Activated CD8-positive, alpha-beta T cell treated with anti-CD3 and anti-CD28 coated beads for 36 hours (primary cell): ENCODE data around the gene NIPAL1. TPM values are rescaled to one million over a fixed set of nuclear protein-coding genes. Genes with fewer than 3 reads are reported as not detected.
"Not testable (repeated sequence)": the region's sequence is repeated elsewhere in the genome, so short reads cannot be mapped to it uniquely, and the experiment has no call there.

Source experiments
- ATAC-seq: fragments of 200-7000 bp; cut with Tn5 transposase; one replicate; pipeline ENCODE4 v1.10.0; 2021; ENCODE audit warnings: mild to moderate bottlenecking, moderate library complexity
- CTCF ChIA-PET: fragments of 350-600 bp; sonication (Branson Sonifier 250); formaldehyde crosslinking; loops from one replicate; lab custom pipeline; 2021; ENCODE audit warnings: antibody characterized with exemption; lab: Charles Lee
- POLR2A ChIA-PET: fragments of 350-600 bp; sonication (Branson Sonifier 250); formaldehyde crosslinking; loops from one replicate; lab custom pipeline; 2021; ENCODE audit warnings: antibody characterized with exemption; lab: Charles Lee
- DNase-seq: peaks from one replicate; pipeline ENCODE4 v3.0.0-alpha.2; 2020
- H3K27ac Mint-ChIP-seq: one replicate; pipeline ENCODE4 v1.8.0; 2021; ENCODE audit warnings: mild to moderate bottlenecking, mixed read lengths
- H3K27me3 Mint-ChIP-seq: one replicate; pipeline ENCODE4 v1.8.0; 2021; ENCODE audit warnings: mixed read lengths
- H3K36me3 Mint-ChIP-seq: one replicate; pipeline ENCODE4 v1.8.0; 2021; ENCODE audit warnings: low read depth, mixed read lengths
- H3K4me1 Mint-ChIP-seq: one replicate; pipeline ENCODE4 v1.8.0; 2021; ENCODE audit warnings: low read depth, mixed read lengths
- H3K4me3 Mint-ChIP-seq: one replicate; pipeline ENCODE4 v1.8.0; 2021; ENCODE audit warnings: mild to moderate bottlenecking, moderate library complexity, mixed read lengths
- H3K9me3 Mint-ChIP-seq: one replicate; pipeline ENCODE4 v1.8.0; 2021; ENCODE audit warnings: mixed read lengths
- intact Hi-C: fragments of 100-400 bp; cut with micrococcal nuclease; formaldehyde crosslinking; loops from one replicate; pipeline ENCODE4 v1.10.0; 2022
- total RNA-seq, 2 experiments: library from RNA; stranded (reverse); gene quantifications; one replicate each; pipeline ENCODE4 v1.2.3, GENCODE V29; 2021
- TF ChIP-seq, protein P1 (sequence below): fragments of 200-600 bp; IDR thresholded peaks from one replicate; pipeline ENCODE4 v1.8.0; 2022; ENCODE audit warnings: antibody characterized with exemption, mild to moderate bottlenecking

Gene NIPAL1
- total RNA-seq, 2 experiments from 2014 or later: 1.1 to 1.9 TPM

DNA sequence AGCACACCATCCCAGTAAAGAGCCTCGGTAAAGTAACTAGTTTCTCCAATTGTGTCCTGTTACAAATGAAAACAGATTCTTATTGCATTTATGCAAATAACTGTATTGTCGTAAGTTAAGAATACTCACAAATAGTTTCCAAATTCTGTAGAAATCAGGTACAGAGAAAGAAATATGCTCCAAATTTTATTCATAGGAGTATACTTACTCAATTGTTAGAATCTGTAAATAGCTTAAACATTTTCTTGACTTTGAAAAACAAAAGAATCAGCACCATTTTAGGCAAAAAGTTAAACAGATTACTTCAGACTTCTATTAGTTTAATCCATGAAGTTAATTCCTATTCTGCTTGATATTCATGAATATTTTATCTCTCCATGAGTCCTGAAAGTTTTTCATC lies 10.8 kb upstream of the NIPAL1 start:
- Mint-ChIP-seq H3K36me3 (peaks cover 8% of the 10 kb centered on the region), H3K4me3 (no peak overlapping the region), H3K27ac (no peak overlapping the region), H3K27me3 (no peaks in the 10 kb centered on the region), H3K4me1 (no peaks in the 10 kb centered on the region), H3K9me3 (peaks cover 14% of the 10 kb centered on the region)
- intact Hi-C loops: no loop called here
- TF ChIP-seq, protein P1, sequence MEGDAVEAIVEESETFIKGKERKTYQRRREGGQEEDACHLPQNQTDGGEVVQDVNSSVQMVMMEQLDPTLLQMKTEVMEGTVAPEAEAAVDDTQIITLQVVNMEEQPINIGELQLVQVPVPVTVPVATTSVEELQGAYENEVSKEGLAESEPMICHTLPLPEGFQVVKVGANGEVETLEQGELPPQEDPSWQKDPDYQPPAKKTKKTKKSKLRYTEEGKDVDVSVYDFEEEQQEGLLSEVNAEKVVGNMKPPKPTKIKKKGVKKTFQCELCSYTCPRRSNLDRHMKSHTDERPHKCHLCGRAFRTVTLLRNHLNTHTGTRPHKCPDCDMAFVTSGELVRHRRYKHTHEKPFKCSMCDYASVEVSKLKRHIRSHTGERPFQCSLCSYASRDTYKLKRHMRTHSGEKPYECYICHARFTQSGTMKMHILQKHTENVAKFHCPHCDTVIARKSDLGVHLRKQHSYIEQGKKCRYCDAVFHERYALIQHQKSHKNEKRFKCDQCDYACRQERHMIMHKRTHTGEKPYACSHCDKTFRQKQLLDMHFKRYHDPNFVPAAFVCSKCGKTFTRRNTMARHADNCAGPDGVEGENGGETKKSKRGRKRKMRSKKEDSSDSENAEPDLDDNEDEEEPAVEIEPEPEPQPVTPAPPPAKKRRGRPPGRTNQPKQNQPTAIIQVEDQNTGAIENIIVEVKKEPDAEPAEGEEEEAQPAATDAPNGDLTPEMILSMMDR: no peak
- CTCF ChIA-PET: interaction anchor here (1.0 kb wide), 1 partner anchor 103 kb away, joined by 3 read pairs; no protein-coding TSS in a partner anchor
- POLR2A ChIA-PET: no interaction called here
- ATAC-seq: no peak
- DNase-seq: no peak

DNA sequence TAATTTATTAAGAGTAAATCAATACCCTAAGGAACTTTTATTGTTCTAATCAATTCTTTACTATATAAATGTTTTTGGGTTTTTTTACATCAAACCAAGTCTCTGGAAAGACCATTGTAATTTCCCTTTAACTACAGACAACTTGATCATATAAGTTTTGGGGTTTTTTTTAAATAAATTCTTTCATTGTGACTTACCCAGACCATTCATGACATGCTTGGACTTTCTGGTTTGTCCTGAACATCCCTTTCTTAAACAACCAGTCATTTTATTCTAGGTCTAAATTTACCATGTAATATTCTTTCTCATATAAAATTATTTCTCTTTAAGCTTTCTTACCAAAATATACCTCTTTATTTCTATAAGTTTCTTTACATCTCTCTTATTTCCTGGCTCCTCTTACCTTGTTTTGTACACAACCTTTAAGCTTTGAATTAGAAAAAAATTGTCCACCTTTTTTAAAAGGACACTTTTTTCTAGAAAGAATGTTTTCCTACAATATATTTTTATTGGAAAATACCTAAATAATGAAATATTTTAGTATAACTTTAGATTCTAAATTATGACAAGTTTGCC lies 8.5 kb upstream of the NIPAL1 start:
- intact Hi-C loops: no loop called here

DNA sequence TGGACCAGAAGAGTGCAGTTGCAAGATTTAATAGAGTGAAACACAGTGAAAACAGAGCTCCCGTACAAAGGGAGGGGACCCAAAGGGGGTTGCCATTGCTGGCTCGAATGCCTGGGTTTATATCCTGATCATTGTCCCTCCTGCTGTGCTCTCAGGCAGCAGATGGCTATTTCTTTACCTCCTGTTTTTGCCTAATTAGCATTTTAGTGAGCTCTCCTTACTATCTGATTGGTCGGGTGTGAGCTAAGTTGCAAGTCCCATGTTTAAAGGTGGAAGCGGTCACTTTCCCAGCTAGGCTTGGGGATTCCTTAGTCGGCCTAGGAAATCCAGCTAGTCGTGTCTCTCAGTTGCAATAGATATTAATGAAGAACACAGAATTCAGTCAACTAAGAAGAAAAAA lies 5.7 kb upstream of the NIPAL1 start:
- H3K27ac Mint-ChIP-seq, ATAC-seq, DNase-seq, intact Hi-C loops, POLR2A ChIA-PET, H3K4me3 Mint-ChIP-seq, H3K9me3 Mint-ChIP-seq, H3K36me3 Mint-ChIP-seq, H3K4me1 Mint-ChIP-seq: not testable (repeated sequence)
- CTCF ChIA-PET: interaction anchor here (2.4 kb wide), 1 partner anchor 8 kb away, joined by 8 read pairs; no protein-coding TSS in a partner anchor
- peaks cover 14% of the 10 kb centered on the region for H3K27me3 Mint-ChIP-seq

More for the DNA sequence above, 8.5 kb upstream of the NIPAL1 start:
- Mint-ChIP-seq H3K36me3 (peaks cover 8% of the 10 kb centered on the region), H3K4me1 (no peaks in the 10 kb centered on the region), H3K4me3 (no peak overlapping the region), H3K9me3 (peaks cover 14% of the 10 kb centered on the region), H3K27ac (no peak overlapping the region), H3K27me3 (peaks cover 6% of the 10 kb centered on the region)
- DNase-seq (no peak), ATAC-seq (no peak)
- ChIA-PET CTCF (interaction anchor here (1.2 kb wide), 1 partner anchor 101 kb away, joined by 4 read pairs; no protein-coding TSS in a partner anchor), POLR2A (no interaction called here)
- TF ChIP-seq, protein P1: no peak

DNA sequence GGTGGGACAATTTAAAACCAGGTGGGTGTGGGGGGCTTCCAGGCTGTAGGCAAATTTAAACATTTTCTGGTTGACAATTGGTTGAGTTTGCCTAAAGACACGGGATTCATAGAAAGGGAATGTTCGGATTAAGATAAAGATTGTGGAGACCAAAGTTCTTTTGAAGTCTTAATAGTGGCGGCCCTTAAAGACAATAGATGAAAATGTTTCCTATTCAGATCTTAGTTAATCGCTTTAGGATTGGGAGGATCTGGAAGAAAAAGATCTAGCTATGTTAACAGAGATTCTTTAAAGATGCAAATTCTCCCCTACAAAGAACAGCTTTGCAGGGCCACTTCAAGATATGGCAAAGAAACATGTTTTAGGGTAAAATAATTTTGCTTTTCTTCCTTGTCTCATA lies 4.8 kb upstream of the NIPAL1 start:
- ATAC-seq: no peak
- no peak overlapping the region for H3K4me3 Mint-ChIP-seq
- ChIA-PET CTCF (no interaction called here), POLR2A (no interaction called here)
- H3K27ac Mint-ChIP-seq: no peak overlapping the region
- H3K27me3 Mint-ChIP-seq: peaks cover 14% of the 10 kb centered on the region
- no peak for DNase-seq
- intact Hi-C loops: no loop called here
- H3K4me1 Mint-ChIP-seq: peaks cover 6% of the 10 kb centered on the region
- peaks cover 4% of the 10 kb centered on the region for H3K9me3 Mint-ChIP-seq
- TF ChIP-seq, protein P1: no peak
- H3K36me3 Mint-ChIP-seq: peaks cover 2% of the 10 kb centered on the region

DNA sequence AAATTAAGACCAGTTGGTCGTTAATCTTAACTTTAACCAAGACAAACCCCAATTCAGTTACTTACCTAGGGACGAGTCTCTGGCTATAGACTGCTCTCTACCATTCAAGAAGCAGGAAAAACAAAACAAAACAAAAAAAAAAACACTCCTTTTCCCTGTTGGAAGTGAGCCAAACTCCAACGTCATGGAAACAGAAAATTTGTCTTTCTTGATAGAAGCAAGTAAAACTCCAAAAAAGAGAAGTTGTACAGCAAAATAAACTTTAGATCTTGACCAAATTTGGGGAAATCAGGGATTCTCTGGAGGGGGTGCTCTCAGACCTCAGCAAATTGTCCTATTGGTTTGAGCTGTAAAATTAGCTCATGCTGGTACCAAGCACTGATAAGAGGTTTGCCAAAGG lies 3.7 kb upstream of the NIPAL1 start:
- intact Hi-C loops: no loop called here
- Mint-ChIP-seq H3K9me3 (no peaks in the 10 kb centered on the region), H3K27ac (no peak overlapping the region), H3K4me1 (peaks cover 12% of the 10 kb centered on the region), H3K4me3 (no peak overlapping the region), H3K27me3 (peaks cover 17% of the 10 kb centered on the region), H3K36me3 (no peaks in the 10 kb centered on the region)
- DNase-seq: no peak
- ChIA-PET CTCF (interaction anchor here (0.9 to 1.2 kb wide), 2 partner anchors 9 to 22 kb away, joined by 3 read pairs; no protein-coding TSS in a partner anchor), POLR2A (no interaction called here)
- TF ChIP-seq, protein P1: no peak
- no peak for ATAC-seq
